HG03139 (cell line): ENCODE results near the gene CCDC12.
"Not testable (repeated sequence)": the region's sequence is repeated elsewhere in the genome, so short reads cannot be mapped to it uniquely, and the experiment has no call there.

Experiments
- ATAC-seq: cut with Tn5 transposase; IDR thresholded peaks from one replicate; pipeline ENCODE4 v1.9.1; 2021; ENCODE audit not compliant: unreplicated experiment

The CCDC12 gene

DNA sequence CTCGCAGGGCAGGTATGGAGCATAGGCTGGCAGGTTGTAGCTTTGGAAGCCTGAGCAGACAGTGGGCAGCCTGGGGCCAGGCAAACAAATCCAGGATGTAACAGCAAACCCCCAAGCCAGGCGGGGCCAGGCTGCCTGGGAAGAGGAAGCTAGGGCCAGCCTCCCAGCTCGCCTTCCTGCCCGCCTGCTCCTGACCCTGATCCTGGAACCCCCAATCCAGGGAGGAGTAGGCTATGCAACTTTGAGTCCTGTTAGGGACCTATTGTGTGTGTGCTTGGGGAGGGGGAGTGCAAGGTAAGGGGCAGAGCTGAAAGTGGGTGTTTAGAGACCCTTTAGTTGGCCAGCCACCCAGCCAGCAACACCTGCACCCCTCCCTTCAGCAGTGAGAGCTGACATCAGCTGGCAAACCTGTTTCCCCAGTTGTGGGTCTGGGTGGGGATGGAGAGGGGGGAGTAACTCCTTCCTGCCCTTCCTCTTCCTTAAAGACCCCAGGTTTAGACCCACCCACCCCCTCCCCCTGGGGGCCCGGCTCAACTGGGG, 5.5 kb upstream of the CCDC12 start:
- no peak for ATAC-seq

DNA sequence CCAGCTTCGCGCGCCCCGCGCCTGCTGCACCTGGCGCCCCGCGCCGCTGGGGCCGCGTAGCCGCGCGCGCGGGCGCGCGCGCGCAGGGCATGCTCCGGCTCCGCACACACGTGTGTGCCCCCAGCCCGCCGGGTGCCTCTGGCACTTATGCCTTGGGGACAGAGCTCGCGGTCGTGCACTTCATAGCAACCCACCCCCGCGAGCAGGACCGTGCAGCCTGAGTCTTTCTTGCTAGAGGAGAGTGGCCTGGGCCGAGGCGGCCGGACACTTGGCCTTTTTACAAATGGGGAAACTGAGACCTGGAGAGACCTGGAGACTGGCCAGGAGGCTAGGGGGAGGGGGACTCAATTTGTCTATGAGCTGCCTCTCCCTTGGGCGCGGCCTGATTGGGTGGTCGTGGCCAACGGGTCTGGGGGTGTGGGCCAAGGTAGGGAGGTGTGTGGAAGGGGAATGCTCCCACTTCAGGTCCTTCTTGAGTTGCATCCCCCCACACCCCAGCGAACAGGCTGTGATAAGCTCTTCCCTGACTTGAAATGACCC, 3.5 kb upstream of the CCDC12 start:
- peak; percentile 3 for ATAC-seq

DNA sequence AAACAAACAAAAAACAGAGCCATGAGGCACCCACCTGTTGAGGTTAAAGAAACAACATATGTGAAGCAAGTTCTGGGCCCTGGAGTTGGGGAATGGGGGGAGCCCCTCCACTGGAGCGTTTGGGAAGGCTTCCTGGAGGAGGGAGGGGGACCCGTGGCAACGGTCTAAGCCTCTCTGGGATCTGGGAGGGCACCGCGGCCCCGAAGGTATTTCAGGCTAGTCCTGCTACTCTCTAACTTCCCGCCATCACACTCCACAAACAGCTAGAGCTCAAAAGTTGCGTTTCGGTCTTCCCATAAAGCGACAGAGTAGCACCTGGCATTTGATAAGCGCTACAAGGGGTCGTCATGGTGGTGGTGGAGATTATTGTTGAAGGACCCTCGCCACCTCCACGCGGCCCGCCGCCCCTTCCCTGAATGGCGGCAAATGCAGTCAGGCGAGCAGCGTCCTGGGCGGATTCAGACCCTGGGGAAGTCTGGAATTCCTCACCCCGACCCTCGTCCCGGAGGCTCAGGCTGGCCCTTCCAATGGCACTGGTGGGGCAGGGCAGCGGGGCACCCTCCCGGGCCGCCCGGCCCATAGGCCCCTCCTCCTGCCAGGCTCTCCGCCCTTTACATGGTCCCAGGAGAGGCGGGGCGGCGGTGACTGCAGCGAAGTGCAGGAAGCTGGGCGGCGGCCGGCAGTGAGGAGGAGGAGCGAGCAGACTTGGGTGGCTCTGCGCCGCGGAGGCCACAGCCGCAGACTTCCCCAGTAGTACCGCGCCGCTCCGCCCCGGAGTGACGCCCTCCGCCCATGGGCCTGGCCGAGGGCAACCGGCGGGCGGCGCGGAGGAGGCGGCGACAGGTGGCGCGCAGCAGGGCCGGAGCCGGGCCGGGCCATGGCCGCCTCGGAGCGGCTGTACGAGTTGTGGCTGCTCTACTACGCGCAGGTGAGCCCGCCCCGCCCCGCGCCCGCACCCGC, 2.7 kb upstream of the CCDC12 start, which contains the start of gene NBEAL2:
NBEAL2 (plus strand) TSS at position 682 of the 960 bp plus-strand sequence; CDS start at position 878, 196 bp downstream.
- ATAC-seq: peak; percentile 67

GRCh38 chr3:46978381-46978780, 1.8 kb upstream of the CCDC12 start:
- no peak for ATAC-seq

GRCh38 chr3:46977811-46978195, 1.3 kb upstream of the CCDC12 start:
- no peak for ATAC-seq

DNA sequence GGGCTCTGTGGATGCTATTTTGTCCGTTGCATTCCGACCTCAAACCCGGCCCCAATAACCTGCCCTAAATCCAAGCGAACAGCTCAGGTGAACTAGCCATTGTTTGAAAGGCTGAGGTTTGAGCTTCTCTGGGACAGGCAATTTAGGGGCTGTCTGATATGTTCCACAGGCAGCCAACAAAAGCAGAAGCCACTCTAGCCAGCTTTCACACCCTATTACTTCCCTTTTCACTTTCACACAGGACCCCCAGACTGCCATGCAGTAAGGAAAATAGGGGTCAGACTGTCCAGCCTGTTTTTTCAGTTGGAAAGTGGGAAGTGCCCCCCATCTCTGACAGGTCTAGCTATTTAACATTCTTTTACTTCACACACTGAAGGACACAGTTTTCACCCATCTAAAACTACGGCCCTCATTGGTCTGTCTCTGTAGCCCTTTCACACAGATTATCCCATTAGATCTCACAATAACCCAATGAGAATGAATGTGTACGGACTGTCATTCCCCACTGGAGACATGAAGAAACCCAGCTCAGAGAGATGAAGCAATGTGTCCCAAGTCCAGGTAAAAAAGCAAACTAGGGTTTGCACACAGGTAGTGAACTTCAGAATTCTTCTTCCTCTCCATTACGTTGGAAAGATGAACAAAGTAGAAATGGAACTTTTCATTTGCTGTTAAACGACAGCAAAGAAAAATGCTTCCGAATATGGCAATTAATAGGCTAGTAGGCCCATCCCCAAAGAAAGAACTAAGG, 1.9 kb downstream of the CCDC12 start:
- no peak for ATAC-seq

DNA sequence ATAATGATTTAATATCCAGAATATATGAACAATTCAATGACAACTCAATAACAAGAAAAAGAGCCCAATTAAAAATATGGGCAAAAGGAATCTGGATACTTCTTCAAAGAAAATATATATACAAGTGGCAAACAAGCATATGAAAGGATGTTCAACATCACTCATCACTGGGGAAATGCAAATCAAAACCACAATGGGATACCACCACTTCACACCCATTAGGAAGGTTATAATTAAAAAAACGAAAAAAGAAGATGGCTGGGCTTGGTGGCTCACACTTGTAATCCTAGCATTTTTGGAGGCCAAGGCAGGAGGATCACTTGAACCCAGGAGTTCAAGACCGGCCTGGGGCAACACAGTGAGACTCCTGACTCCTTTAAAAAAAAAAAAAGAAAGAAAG, 4.1 kb downstream of the CCDC12 start:
- ATAC-seq: no peak

DNA sequence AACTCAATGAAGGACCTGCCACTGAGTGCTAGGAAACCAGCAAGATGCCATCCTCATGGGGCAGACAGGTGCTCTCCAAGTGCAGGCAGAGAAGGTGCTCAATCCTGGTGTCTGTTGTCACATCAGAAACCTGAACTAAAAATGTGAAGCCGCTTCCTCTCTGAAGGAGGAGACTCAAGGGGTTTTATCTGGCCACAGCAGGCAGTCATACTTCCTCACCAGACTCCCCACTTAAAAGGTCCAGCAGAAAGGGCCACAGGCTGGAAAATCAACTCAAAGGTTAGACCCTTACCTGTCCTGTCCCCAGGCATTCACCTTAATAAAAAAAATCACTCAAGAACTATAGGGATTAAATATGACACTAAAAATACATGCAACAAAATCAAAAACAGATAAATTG, 4.8 kb downstream of the CCDC12 start:
- ATAC-seq: no peak

- no peak for ATAC-seq
These were observed 5.4 kb downstream of the CCDC12 start for GRCh38 chr3:46971151-46971550.

DNA sequence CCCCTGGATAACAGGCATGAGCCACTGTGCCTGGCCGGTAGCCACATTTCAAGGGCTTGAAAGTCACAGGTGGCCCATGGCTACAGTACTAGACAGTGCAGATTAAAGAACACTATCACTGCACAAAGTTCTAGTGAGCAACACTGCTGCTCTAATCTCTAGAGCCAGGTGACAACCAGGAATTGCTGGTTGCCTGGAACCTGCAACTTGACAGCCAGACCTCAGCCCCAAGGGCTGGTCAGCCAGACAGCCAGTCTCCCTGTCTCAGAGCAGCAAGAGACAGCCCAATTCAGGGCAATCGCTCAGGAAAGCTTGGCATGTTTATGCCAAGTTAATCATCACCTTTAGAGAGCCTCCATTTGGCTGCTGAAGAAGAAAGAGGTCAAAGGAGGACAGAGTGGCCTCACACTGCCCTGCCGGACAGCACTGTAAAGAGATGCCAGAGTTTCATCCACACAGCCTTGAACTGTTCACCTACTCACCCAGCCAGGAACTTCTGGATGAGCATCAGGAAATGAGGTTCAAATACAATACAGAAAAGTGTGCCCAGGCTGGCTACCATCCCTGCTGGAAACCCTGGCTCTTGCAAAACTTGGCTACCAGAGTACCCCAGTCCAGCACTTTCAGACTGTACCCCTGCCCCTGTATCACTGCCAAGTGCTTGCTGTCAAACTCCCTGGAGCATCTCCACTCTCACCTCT, 6.0 kb downstream of the CCDC12 start:
- no peak for ATAC-seq

- ATAC-seq: no peak
These were observed 7.6 kb downstream of the CCDC12 start for GRCh38 chr3:46968783-46969428.

GRCh38 chr3:46966811-46967210, 9.7 kb downstream of the CCDC12 start:
- no peak for ATAC-seq

DNA sequence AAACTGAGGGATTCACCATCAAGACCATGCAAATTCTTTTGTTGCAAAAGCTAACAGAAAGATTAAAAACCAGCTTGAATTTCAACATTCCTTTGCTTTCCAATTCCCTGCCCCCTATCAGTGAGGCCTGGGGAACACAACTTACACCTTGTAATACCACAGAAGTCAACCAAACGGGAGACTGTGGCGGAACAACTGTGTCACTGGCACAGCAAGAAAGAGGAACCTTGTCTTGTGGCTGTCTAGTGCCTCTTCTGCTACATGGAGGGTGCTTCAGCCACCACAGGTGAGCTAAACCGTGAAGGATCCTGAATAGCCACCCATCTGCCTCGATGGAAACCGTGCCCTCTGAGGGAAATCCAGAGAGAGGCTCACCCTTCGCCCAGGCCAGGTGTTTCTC, 11.4 kb downstream of the CCDC12 start:
- no peak for ATAC-seq

DNA sequence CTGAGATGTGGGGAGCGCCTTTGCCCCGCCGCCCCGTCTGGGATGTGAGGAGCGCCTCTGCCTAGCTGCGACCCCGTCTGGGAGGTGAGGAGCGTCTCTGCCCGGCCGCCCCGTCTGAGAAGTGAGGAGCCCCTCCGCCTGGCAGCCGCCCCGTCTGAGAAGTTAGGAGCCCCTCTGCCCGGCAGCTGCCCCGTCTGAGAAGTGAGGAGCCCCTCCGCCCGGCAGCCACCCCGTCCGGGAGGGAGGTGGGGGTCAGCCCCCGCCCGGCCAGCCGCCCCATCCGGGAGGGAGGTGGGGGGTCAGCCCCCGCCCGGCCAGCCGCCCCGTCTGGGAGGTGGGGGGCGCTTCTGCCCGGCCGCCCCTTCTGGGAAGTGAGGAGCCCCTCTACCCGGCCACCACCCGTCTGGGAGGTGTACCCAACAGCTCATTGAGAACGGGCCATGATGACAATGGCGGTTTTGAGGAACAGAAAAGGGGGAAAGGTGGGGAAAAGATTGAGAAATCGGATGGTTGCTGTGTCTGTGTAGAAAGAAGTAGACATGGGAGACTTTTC, 12.4 kb downstream of the CCDC12 start:
- not testable (repeated sequence) for ATAC-seq

GRCh38 chr3:46962990-46963389, 13.6 kb downstream of the CCDC12 start:
- no peak for ATAC-seq

- ATAC-seq: no peak
These were observed 14.1 kb downstream of the CCDC12 start for GRCh38 chr3:46962427-46962826.

- no peak for ATAC-seq
These were observed 15.7 kb downstream of the CCDC12 start for GRCh38 chr3:46960835-46961234.

DNA sequence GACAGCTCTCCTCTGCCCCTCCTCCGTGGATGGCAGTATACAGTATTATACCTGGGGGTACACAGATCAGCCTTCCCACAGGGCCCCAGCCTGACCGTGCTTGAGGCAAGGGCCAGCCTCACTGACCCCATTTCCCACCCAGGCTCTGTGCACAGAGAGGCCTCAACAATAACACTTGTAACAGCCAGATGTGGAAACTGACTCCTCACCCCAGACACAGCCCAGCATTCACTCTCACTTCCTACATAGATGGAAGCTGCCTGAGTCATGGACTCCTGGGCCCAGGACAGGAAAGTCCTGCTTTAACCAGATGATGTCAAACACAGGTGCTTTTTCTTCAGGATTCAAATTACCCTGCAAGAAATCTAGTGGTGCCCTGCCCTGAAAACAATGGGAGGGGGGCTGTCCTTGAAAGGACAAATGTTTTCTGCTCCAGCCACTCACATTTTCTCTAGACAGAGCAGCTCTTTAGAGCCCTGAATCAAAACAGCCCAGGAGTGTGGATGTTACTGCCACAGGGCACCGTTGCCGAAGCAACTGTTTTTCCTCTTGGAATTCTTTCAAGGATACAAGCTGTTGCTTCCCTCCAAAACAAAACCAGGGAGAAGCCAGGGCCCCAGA, 16.4 kb downstream of the CCDC12 start:
- no peak for ATAC-seq

DNA sequence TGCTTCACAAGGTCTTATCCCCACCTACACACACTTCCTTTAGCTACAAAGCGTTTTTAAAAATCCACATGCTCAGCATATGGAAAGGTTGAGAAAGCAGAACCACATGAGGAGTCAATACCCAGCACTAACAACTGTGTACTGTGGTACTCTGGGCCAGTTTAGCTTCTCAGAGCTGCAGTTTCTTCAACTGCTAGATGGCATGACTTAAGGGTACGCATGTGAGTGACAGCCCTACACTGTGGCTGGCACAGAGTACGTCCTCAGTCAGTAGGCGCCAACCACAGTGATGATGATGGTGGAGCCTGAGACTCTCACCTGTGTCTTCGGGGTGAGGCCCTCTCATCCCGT, 17.4 kb downstream of the CCDC12 start:
- no peak for ATAC-seq
